DMS153 (cell line): ENCODE measurements around the gene PSMB7.

Experiments
- DNase-seq: peaks from one replicate; lab custom pipeline; 2025; lab: John Stamatoyannopoulos, UW

PSMB7 gene

GRCh38 chr9:124381170-124381945 is 33.9 kb downstream of the PSMB7 start:
- DNase-seq, result peak; percentile 85

GRCh38 chr9:124377551-124378406 is 37.5 kb downstream of the PSMB7 start:
- no peak for DNase-seq

- no peak for DNase-seq
Measured at GRCh38 chr9:124376329-124376728, 38.9 kb downstream of the PSMB7 start.

- DNase-seq, result no peak
Measured at GRCh38 chr9:124375726-124376125, 39.5 kb downstream of the PSMB7 start.

- no peak for DNase-seq
Measured at GRCh38 chr9:124373851-124374250, 41.4 kb downstream of the PSMB7 start.

- no peak for DNase-seq
Measured at GRCh38 chr9:124373386-124373785, 41.9 kb downstream of the PSMB7 start.

- DNase-seq, result no peak
Measured at GRCh38 chr9:124372038-124372437, 43.2 kb downstream of the PSMB7 start.

GRCh38 chr9:124370896-124371582 is 44.2 kb downstream of the PSMB7 start:
- no peak for DNase-seq

- DNase-seq, result no peak
Measured at GRCh38 chr9:124369231-124369797, 45.9 kb downstream of the PSMB7 start.

GRCh38 chr9:124368692-124369091 is 46.5 kb downstream of the PSMB7 start:
- no peak for DNase-seq

- no peak for DNase-seq
Measured at GRCh38 chr9:124366476-124367220, 48.6 kb downstream of the PSMB7 start.

- DNase-seq, result no peak
Measured at GRCh38 chr9:124365036-124365435, 50.2 kb downstream of the PSMB7 start.

GRCh38 chr9:124364141-124364540 is 51.1 kb downstream of the PSMB7 start:
- DNase-seq, result no peak

GRCh38 chr9:124363326-124364096 is 51.7 kb downstream of the PSMB7 start:
- no peak for DNase-seq

- no peak for DNase-seq
Measured at GRCh38 chr9:124361128-124361527, 54.1 kb downstream of the PSMB7 start.

GRCh38 chr9:124359855-124360678 is 55.2 kb downstream of the PSMB7 start:
- DNase-seq, result no peak

GRCh38 chr9:124359426-124359825 is 55.8 kb downstream of the PSMB7 start:
- DNase-seq, result no peak

GRCh38 chr9:124358631-124359030 is 56.6 kb downstream of the PSMB7 start:
- DNase-seq, result no peak

GRCh38 chr9:124357721-124358361 is 57.4 kb downstream of the PSMB7 start:
- no peak for DNase-seq
